Measurements from ENCODE around the gene HS3ST5.

DNA sequence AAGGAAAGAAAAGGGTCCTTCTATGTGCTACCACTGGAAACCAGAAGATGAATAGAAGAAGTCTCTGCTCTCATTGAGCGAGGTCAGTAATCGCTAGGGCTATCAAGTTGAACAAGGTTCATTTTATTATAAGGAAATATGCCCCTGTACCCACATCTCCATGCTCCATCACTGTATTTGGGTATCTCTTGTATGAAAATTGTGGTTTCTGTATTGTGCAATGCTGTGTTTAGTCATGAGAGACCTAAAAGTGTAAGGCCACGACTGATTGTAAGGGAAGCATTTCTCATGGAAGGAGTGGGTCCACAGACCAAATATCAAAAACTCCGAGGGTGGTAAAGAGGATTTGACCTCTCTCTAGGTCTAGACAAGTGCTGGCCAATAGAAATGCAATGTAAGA lies 3.6 kb upstream of the HS3ST5 start:
- TF ChIP-seq, protein P1, sequence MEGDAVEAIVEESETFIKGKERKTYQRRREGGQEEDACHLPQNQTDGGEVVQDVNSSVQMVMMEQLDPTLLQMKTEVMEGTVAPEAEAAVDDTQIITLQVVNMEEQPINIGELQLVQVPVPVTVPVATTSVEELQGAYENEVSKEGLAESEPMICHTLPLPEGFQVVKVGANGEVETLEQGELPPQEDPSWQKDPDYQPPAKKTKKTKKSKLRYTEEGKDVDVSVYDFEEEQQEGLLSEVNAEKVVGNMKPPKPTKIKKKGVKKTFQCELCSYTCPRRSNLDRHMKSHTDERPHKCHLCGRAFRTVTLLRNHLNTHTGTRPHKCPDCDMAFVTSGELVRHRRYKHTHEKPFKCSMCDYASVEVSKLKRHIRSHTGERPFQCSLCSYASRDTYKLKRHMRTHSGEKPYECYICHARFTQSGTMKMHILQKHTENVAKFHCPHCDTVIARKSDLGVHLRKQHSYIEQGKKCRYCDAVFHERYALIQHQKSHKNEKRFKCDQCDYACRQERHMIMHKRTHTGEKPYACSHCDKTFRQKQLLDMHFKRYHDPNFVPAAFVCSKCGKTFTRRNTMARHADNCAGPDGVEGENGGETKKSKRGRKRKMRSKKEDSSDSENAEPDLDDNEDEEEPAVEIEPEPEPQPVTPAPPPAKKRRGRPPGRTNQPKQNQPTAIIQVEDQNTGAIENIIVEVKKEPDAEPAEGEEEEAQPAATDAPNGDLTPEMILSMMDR (IDR thresholded peaks at IDR 0.05): no peak
- no peak for TF ChIP-seq POLR2A (IDR thresholded peaks at IDR 0.05)

Data from breast epithelium (tissue), 3 donors.